Measurements from ENCODE around the gene UQCC3.
A peak's percentile ranks its signal among the peaks of the same experiment; 100 is the strongest.
"Not testable (repeated sequence)": the region's sequence is repeated elsewhere in the genome, so short reads cannot be mapped to it uniquely, and the experiment has no call there.

UQCC3 gene

GRCh38 chr11:62671608-62672389, at the start of gene UQCC3, which contains the start of gene LBHD1:
UQCC3 (plus strand) TSS chr11:62671673; CDS start chr11:62671746, 73 bp downstream.
LBHD1 (minus strand) TSS chr11:62672267; CDS start chr11:62670031, 2,236 bp downstream.
- DNase-seq (ENCODE audit: low read depth in 4 of 4, low spot score in 1 of 4) = peak in 3 of 4 experiments; percentile 59 to 71 (median 61)

GRCh38 chr11:62622476-62623089, 48.9 kb upstream of the UQCC3 start:
- no peak for DNase-seq (ENCODE audit: low read depth in 4 of 4, low spot score in 1 of 4)

GRCh38 chr11:62627713-62628112, 43.8 kb upstream of the UQCC3 start:
- no peak for DNase-seq (ENCODE audit: low read depth in 4 of 4, low spot score in 1 of 4)

- no peak for DNase-seq (ENCODE audit: low read depth in 4 of 4, low spot score in 1 of 4)
Observed at GRCh38 chr11:62632492-62632891, 39.0 kb upstream of the UQCC3 start.

GRCh38 chr11:62644220-62644619, 27.3 kb upstream of the UQCC3 start:
- DNase-seq (ENCODE audit: low read depth in 4 of 4, low spot score in 1 of 4) = no peak

- DNase-seq (ENCODE audit: low read depth in 4 of 4, low spot score in 1 of 4) = no peak
Observed at GRCh38 chr11:62645671-62645945, 25.9 kb upstream of the UQCC3 start.

GRCh38 chr11:62645946-62646824, 25.3 kb upstream of the UQCC3 start, which contains the start of gene GANAB:
GANAB (minus strand) TSS chr11:62646613; CDS start chr11:62646599, 14 bp downstream.
- peak; percentile 99 to 100 (median 99) for DNase-seq (ENCODE audit: low read depth in 4 of 4, low spot score in 1 of 4)

- DNase-seq (ENCODE audit: low read depth in 4 of 4, low spot score in 1 of 4) = no peak
Observed at GRCh38 chr11:62646825-62647608, 24.5 kb upstream of the UQCC3 start.

GRCh38 chr11:62647609-62648005, 23.9 kb upstream of the UQCC3 start:
- DNase-seq (ENCODE audit: low read depth in 4 of 4, low spot score in 1 of 4) = no peak

GRCh38 chr11:62648185-62648966, 23.1 kb upstream of the UQCC3 start:
- no peak for DNase-seq (ENCODE audit: low read depth in 4 of 4, low spot score in 1 of 4)

- DNase-seq (ENCODE audit: low read depth in 4 of 4, low spot score in 1 of 4) = no peak
Observed at GRCh38 chr11:62648967-62649364, 22.5 kb upstream of the UQCC3 start.

- no peak for DNase-seq (ENCODE audit: low read depth in 4 of 4, low spot score in 1 of 4)
Observed at GRCh38 chr11:62649486-62649885, 22.0 kb upstream of the UQCC3 start.

GRCh38 chr11:62650283-62650682, 21.2 kb upstream of the UQCC3 start:
- not testable (repeated sequence) for DNase-seq (ENCODE audit: low read depth in 4 of 4, low spot score in 1 of 4)

- no peak for DNase-seq (ENCODE audit: low read depth in 4 of 4, low spot score in 1 of 4)
Observed at GRCh38 chr11:62652161-62653006, 19.1 kb upstream of the UQCC3 start.

GRCh38 chr11:62654297-62654696, 17.2 kb upstream of the UQCC3 start:
- DNase-seq (ENCODE audit: low read depth in 4 of 4, low spot score in 1 of 4) = no peak

GRCh38 chr11:62656796-62657429, 14.6 kb upstream of the UQCC3 start:
- DNase-seq (ENCODE audit: low read depth in 4 of 4, low spot score in 1 of 4) = no peak

- DNase-seq (ENCODE audit: low read depth in 4 of 4, low spot score in 1 of 4) = no peak
Observed at GRCh38 chr11:62664405-62665074, 6.9 kb upstream of the UQCC3 start.

GRCh38 chr11:62665075-62665598, 6.3 kb upstream of the UQCC3 start, which contains the start of the genes C11orf98 and CSKMT:
C11orf98 (minus strand) TSS chr11:62665210; CDS start chr11:62665169, 41 bp downstream.
CSKMT (plus strand) TSS chr11:62665312; CDS start chr11:62665880, 568 bp downstream.
- DNase-seq (ENCODE audit: low read depth in 4 of 4, low spot score in 1 of 4) = peak; percentile 88 to 97 (median 94)

Measured in stimulated activated CD4-positive, alpha-beta T cell treated with anti-CD3 and anti-CD28 coated beads, Interleukin-1b, Interleukin-23, amount 100 ng/mL, for 24 hours (primary cell).